A549 (cell line): ENCODE measurements around the gene IL2RA. TPM values are rescaled to one million over a fixed set of nuclear protein-coding genes. Genes with fewer than 3 reads are reported as not detected.

ENCODE experiments used
- ATAC-seq, 2 experiments: fragments of 200-7000 bp in 1 of 2; fragments of >200 bp in 1 of 2; cut with Nextera tagmentation in 1 of 2; cut with Tn5 transposase in 1 of 2; 3 replicates each; pipeline versions ENCODE4 v1.8.0 to v1.9.1; 2018 to 2020; ENCODE audit warnings: mild to moderate bottlenecking in 1 of 2, moderate library complexity in 1 of 2
- CTCF ChIA-PET: fragments of 300-600 bp; sonication (Branson Sonifier 250); formaldehyde crosslinking; extraction: SDS; loops from one replicate; lab custom pipeline; 2021; ENCODE audit warnings: antibody characterized with exemption, inconsistent platforms; lab: Yijun Ruan, JAX
- POLR2A ChIA-PET: fragments of 350-600 bp; formaldehyde crosslinking; extraction: SDS; loops from one replicate; lab custom pipeline; 2021; ENCODE audit warnings: antibody characterized with exemption, inconsistent platforms; lab: Yijun Ruan, JAX
- DNase-seq, 2 experiments: peaks; one replicate each; pipeline versions ENCODE4 v3.0.0 to v3.0.0-alpha.2; 2011 to 2016; ENCODE audit warnings: low read depth in 1 of 2, low spot score in 1 of 2
- FAIRE-seq: peaks from 2 replicates; lab custom pipeline; 2011; peaks lifted over from hg19 to GRCh38; lab: Jason Lieb, UNC
- H3K27ac ChIP-seq, 2 experiments: fragments of >200 bp; sonication (Bioruptor Twin); formaldehyde crosslinking; 3 replicates each; pipeline ENCODE4 v1.5.1; 2016 to 2017
- H3K4me1 ChIP-seq: fragments of >200 bp; sonication (Bioruptor Twin); formaldehyde crosslinking; 3 replicates; pipeline ENCODE4 v1.6.1; 2016
- H3K4me2 ChIP-seq: fragments of >200 bp; sonication (Bioruptor Twin); formaldehyde crosslinking; 3 replicates; pipeline ENCODE4 v1.6.1; 2016
- H3K4me3 ChIP-seq: fragments of >200 bp; sonication (Bioruptor Twin); formaldehyde crosslinking; 3 replicates; pipeline ENCODE4 v1.5.1; 2016
- H3K9me3 ChIP-seq: fragments of >200 bp; sonication (Bioruptor Twin); formaldehyde crosslinking; 3 replicates; pipeline ENCODE4 v1.6.1; 2016
- BHLHE40 ChIP-seq: IDR thresholded peaks from 2 replicates; pipeline ENCODE4 v1.6.1; 2012; ENCODE audit warnings: low read depth, low read length, inconsistent platforms
- CEBPB ChIP-seq, 2 experiments: fragments of >200 bp in 1 of 2; sonication (Bioruptor Twin) in 1 of 2; formaldehyde crosslinking in 1 of 2; IDR thresholded peaks; 2 replicates each; pipeline ENCODE4 v1.6.1; 2012 to 2016
- ESRRA ChIP-seq: fragments of 150-350 bp; IDR thresholded peaks from 2 replicates; pipeline ENCODE4 v1.6.1; 2014; ENCODE audit warnings: mild to moderate bottlenecking, low read length, borderline replicate concordance
- FOSL2 ChIP-seq, 2 experiments: fragments of 450-650 bp in 1 of 2; fragments of >200 bp in 1 of 2; sonication (Bioruptor Twin) in 1 of 2; formaldehyde crosslinking; IDR thresholded peaks; 2 replicates each; pipeline versions ENCODE4 v1.5.0 to v1.6.1; 2016 to 2020; ENCODE audit warnings: mild to moderate bottlenecking in 1 of 2, moderate library complexity in 1 of 2
- FOXS1 ChIP-seq: fragments of 250-450 bp; sonication (Bioruptor Pico); IDR thresholded peaks from 2 replicates; pipeline ENCODE4 v1.5.0; 2020; ENCODE audit warnings: mild to moderate bottlenecking, moderate library complexity
- HDAC2 ChIP-seq: fragments of 200-600 bp; sonication (generic); IDR thresholded peaks from 2 replicates; pipeline ENCODE4 v1.6.1; 2016
- HEYL ChIP-seq: fragments of 250-450 bp; sonication (Bioruptor Pico); IDR thresholded peaks from 2 replicates; pipeline ENCODE4 v1.8.0; 2021; ENCODE audit warnings: mild to moderate bottlenecking, moderate library complexity
- HMGXB4 ChIP-seq: fragments of 250-450 bp; sonication (Bioruptor Pico); IDR thresholded peaks from 2 replicates; pipeline ENCODE4 v1.5.0; 2021; ENCODE audit warnings: mild to moderate bottlenecking, moderate library complexity, borderline replicate concordance
- HOXB5 ChIP-seq: fragments of 250-450 bp; sonication (Bioruptor Pico); IDR thresholded peaks from 2 replicates; pipeline ENCODE4 v1.5.0; 2020; ENCODE audit warnings: mild to moderate bottlenecking, moderate library complexity
- KDM1A ChIP-seq: fragments of 200-600 bp; sonication (generic); IDR thresholded peaks from 2 replicates; pipeline ENCODE4 v1.6.1; 2016; ENCODE audit warnings: low read depth, mild to moderate bottlenecking
- MAZ ChIP-seq: fragments of 150-350 bp; IDR thresholded peaks from 2 replicates; pipeline ENCODE4 v1.6.1; 2014; ENCODE audit warnings: antibody characterized with exemption, low read depth, low read length, borderline replicate concordance
- NFE2L2 ChIP-seq: fragments of 150-350 bp; conservative IDR thresholded peaks from 2 replicates; pipeline ENCODE4 v1.6.1; 2014; ENCODE audit warnings: low read length
- NPAS2 ChIP-seq: fragments of 250-450 bp; sonication (Bioruptor Pico); IDR thresholded peaks from 2 replicates; pipeline ENCODE4 v1.8.0; 2022; ENCODE audit warnings: mild to moderate bottlenecking, moderate library complexity, borderline replicate concordance
- POLR2A ChIP-seq: IDR thresholded peaks from 2 replicates; pipeline ENCODE4 v1.6.1; 2012; ENCODE audit warnings: mild to moderate bottlenecking, low read length
- RAD21 ChIP-seq, 2 experiments: fragments of >200 bp in 1 of 2; sonication (Bioruptor Twin) in 1 of 2; formaldehyde crosslinking in 1 of 2; IDR thresholded peaks in 1 of 2; conservative IDR thresholded peaks in 1 of 2; 2 replicates in 1 of 2; 3 replicates in 1 of 2; pipeline ENCODE4 v1.6.1; 2012 to 2018; ENCODE audit warnings: inconsistent platforms in 1 of 2
- RCOR1 ChIP-seq: fragments of 150-350 bp; IDR thresholded peaks from 2 replicates; pipeline ENCODE4 v1.6.1; 2014; ENCODE audit warnings: antibody characterized with exemption, low read length, low read depth
- SREBF2 ChIP-seq: fragments of 450-650 bp; IDR thresholded peaks from 2 replicates; pipeline ENCODE4 v1.6.1; 2014; ENCODE audit warnings: mild to moderate bottlenecking, moderate library complexity
- TP53 ChIP-seq: fragments of 250-450 bp; sonication (Bioruptor Pico); IDR thresholded peaks from 2 replicates; pipeline ENCODE4 v1.5.0; 2021; ENCODE audit warnings: mild to moderate bottlenecking, moderate library complexity
- ZC3H11A ChIP-seq: fragments of 450-650 bp; IDR thresholded peaks from 2 replicates; pipeline ENCODE4 v1.6.1; 2014; ENCODE audit warnings: antibody characterized with exemption, mild to moderate bottlenecking
- ZSCAN20 ChIP-seq: fragments of 250-450 bp; sonication (Bioruptor Pico); IDR thresholded peaks from 2 replicates; pipeline ENCODE4 v1.8.0; 2022; ENCODE audit warnings: mild to moderate bottlenecking, moderate library complexity
- WGBS: methylation state at CpG from one replicate; pipeline ENCODE4 v1.1.6; 2017; ENCODE audit errors: missing lambda C conversion rate; 5-methylcytosine and 5-hydroxymethylcytosine counted together
- polyA plus RNA-seq, 4 experiments: library from polyadenylated mRNA; depleted of rRNA in 3 of 4; stranded (reverse); fragments of >200 nt; fragmentation: RNase III in 1 of 4; extraction: RNeasy Plus Mini Kit Qiagen cat#74134 plus additional on column Dnase treatment in 1 of 4; gene quantifications; 2 replicates in 3 of 4; 3 replicates in 1 of 4; pipeline ENCODE4 v1.2.3, GENCODE V29; 2011 to 2017
- TF ChIP-seq, protein P1 (sequence below): fragments of 450-650 bp; IDR thresholded peaks from 2 replicates; pipeline ENCODE4 v1.6.1; 2014; ENCODE audit warnings: antibody characterized with exemption
- TF ChIP-seq, protein P2 (sequence below): fragments of 250-450 bp; sonication (Bioruptor Pico); IDR thresholded peaks from 2 replicates; pipeline ENCODE4 v1.5.0; 2020; ENCODE audit warnings: low read depth, mild to moderate bottlenecking, moderate library complexity
- TF ChIP-seq, protein P3 (sequence below): fragments of 150-350 bp; IDR thresholded peaks from 2 replicates; pipeline ENCODE4 v1.6.1; 2014; ENCODE audit warnings: low read depth, mild to moderate bottlenecking, low read length
- TF ChIP-seq, protein P4 (sequence below): fragments of 200-600 bp; sonication (generic); IDR thresholded peaks from 2 replicates; pipeline ENCODE4 v1.6.1; 2016; ENCODE audit warnings: antibody characterized with exemption, mild to moderate bottlenecking, moderate library complexity

The IL2RA gene
- polyA plus RNA-seq, 2 of the 4 experiments (the other 2 are of a cell fraction) = not detected

GRCh38 chr10:6100370-6100769 lies 38.2 kb upstream of the IL2RA start:
- no peak for DNase-seq
- FAIRE-seq = no peak
- no peak overlapping the region for H3K27ac ChIP-seq
- ChIA-PET CTCF (interaction anchor here (0.9 to 2.1 kb wide), 3 partner anchors 13 to 306 kb away, joined by 4 to 9 read pairs (median 6); no protein-coding TSS in a partner anchor), POLR2A (no interaction called here)
- TF ChIP-seq HOXB5 (CRISPR knock-in tag) = no peak
- TF ChIP-seq, protein P1, sequence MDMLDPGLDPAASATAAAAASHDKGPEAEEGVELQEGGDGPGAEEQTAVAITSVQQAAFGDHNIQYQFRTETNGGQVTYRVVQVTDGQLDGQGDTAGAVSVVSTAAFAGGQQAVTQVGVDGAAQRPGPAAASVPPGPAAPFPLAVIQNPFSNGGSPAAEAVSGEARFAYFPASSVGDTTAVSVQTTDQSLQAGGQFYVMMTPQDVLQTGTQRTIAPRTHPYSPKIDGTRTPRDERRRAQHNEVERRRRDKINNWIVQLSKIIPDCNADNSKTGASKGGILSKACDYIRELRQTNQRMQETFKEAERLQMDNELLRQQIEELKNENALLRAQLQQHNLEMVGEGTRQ = no peak
- TF ChIP-seq BHLHE40 = no peak
- no peak for TF ChIP-seq ESRRA
- no peak for TF ChIP-seq TP53 (CRISPR knock-in tag)
- no peak for TF ChIP-seq SREBF2
- TF ChIP-seq MAZ = no peak
- TF ChIP-seq FOSL2 (IDR thresholded peaks at IDR 0.05) = no peak
- TF ChIP-seq FOSL2 (CRISPR knock-in tag; IDR thresholded peaks at IDR 0.05) = no peak
- TF ChIP-seq, protein P2, sequence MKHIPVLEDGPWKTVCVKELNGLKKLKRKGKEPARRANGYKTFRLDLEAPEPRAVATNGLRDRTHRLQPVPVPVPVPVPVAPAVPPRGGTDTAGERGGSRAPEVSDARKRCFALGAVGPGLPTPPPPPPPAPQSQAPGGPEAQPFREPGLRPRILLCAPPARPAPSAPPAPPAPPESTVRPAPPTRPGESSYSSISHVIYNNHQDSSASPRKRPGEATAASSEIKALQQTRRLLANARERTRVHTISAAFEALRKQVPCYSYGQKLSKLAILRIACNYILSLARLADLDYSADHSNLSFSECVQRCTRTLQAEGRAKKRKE = no peak
- TF ChIP-seq KDM1A = no peak
- TF ChIP-seq RAD21 (conservative IDR thresholded peaks at IDR 0.05 in 1 of 2, IDR thresholded peaks at IDR 0.05 in 1 of 2) = no peak
- no peak for TF ChIP-seq NFE2L2
- no peak for TF ChIP-seq FOXS1
- no peak for TF ChIP-seq HMGXB4 (CRISPR knock-in tag)
- TF ChIP-seq ZSCAN20 (CRISPR knock-in tag) = no peak
- no peak for TF ChIP-seq NPAS2
- no peak for ATAC-seq
- H3K4me2 ChIP-seq = no peak overlapping the region
- H3K4me1 ChIP-seq = no peaks in the 10 kb centered on the region
- WGBS = 92% methylated on average over 1 of the region's 1 CpG
- no peak overlapping the region for H3K4me3 ChIP-seq
- H3K9me3 ChIP-seq = no peaks in the 10 kb centered on the region

DNA sequence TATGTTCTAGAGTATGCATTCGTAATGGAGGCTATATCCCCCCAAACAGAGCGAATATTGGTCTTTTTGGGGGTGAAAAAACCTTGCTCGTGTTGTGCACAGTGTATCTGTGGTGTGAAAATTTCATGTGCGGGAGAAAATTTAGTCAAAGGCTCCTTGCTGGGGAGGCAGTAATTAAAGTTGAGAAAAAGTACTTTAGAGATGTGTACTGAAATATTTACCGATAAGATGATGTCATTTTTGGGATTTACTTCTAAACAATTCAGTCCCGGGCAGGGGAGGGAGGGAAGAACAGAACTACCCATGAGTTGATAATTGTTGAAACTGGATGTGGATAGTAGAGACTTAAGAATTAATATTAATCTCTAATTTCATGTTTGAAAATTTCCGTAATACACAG lies 36.0 kb upstream of the IL2RA start:
- TF ChIP-seq, protein P3, sequence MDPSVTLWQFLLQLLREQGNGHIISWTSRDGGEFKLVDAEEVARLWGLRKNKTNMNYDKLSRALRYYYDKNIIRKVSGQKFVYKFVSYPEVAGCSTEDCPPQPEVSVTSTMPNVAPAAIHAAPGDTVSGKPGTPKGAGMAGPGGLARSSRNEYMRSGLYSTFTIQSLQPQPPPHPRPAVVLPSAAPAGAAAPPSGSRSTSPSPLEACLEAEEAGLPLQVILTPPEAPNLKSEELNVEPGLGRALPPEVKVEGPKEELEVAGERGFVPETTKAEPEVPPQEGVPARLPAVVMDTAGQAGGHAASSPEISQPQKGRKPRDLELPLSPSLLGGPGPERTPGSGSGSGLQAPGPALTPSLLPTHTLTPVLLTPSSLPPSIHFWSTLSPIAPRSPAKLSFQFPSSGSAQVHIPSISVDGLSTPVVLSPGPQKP = no peak
- TF ChIP-seq CEBPB (IDR thresholded peaks at IDR 0.05) = no peak
- FAIRE-seq (no peak), ATAC-seq (no peak), DNase-seq (no peak)
- no peak overlapping the region for H3K4me3 ChIP-seq
- H3K4me1 ChIP-seq = no peaks in the 10 kb centered on the region
- ChIA-PET POLR2A (no interaction called here), CTCF (interaction anchor here (0.6 to 2.0 kb wide), 2 partner anchors 104 to 304 kb away, joined by 3 to 8 read pairs; partner anchors contain the start of gene PFKFB3)
- no peaks in the 10 kb centered on the region for H3K9me3 ChIP-seq
- H3K4me2 ChIP-seq = no peak overlapping the region
- H3K27ac ChIP-seq = no peak overlapping the region
- 95% methylated on average over 7 of the region's 7 CpGs for WGBS

DNA sequence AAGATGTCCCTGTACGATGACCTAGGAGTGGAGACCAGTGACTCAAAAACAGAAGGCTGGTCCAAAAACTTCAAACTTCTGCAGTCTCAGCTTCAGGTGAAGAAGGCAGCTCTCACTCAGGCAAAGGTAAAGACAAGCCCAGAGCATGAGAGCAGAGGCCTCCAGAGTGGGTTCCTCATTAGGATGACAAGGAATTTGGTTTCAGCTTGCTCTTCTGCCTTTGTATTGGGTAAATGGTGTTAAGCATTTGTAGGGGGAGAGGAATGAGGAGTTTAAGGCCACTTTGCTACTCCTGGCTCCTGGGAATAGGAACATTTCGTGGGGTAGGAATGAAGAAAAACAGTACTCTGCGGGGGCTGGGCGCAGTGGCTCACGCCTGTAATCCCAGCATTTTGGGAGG lies 34.9 kb upstream of the IL2RA start:
- Histone ChIP-seq H3K4me2 (no peak overlapping the region), H3K4me1 (peaks cover 5% of the 10 kb centered on the region; the same call in 2 of the 3 replicates), H3K4me3 (no peak overlapping the region), H3K27ac (no peak overlapping the region), H3K9me3 (no peaks in the 10 kb centered on the region)
- DNase-seq (no peak), ATAC-seq (no peak), FAIRE-seq (no peak)
- 89% methylated on average over 5 of the region's 5 CpGs for WGBS
- CTCF ChIA-PET = interaction anchor here (1.0 to 2.0 kb wide), 7 partner anchors 11 to 309 kb away, joined by 3 to 9 read pairs (median 6); no protein-coding TSS in a partner anchor
- POLR2A ChIA-PET = no interaction called here
- TF ChIP-seq HDAC2 (no peak), HMGXB4 (CRISPR knock-in tag) (no peak), RCOR1 (no peak), ZC3H11A (no peak), HEYL (CRISPR knock-in tag) (no peak), POLR2A (no peak)
- TF ChIP-seq, protein P4, sequence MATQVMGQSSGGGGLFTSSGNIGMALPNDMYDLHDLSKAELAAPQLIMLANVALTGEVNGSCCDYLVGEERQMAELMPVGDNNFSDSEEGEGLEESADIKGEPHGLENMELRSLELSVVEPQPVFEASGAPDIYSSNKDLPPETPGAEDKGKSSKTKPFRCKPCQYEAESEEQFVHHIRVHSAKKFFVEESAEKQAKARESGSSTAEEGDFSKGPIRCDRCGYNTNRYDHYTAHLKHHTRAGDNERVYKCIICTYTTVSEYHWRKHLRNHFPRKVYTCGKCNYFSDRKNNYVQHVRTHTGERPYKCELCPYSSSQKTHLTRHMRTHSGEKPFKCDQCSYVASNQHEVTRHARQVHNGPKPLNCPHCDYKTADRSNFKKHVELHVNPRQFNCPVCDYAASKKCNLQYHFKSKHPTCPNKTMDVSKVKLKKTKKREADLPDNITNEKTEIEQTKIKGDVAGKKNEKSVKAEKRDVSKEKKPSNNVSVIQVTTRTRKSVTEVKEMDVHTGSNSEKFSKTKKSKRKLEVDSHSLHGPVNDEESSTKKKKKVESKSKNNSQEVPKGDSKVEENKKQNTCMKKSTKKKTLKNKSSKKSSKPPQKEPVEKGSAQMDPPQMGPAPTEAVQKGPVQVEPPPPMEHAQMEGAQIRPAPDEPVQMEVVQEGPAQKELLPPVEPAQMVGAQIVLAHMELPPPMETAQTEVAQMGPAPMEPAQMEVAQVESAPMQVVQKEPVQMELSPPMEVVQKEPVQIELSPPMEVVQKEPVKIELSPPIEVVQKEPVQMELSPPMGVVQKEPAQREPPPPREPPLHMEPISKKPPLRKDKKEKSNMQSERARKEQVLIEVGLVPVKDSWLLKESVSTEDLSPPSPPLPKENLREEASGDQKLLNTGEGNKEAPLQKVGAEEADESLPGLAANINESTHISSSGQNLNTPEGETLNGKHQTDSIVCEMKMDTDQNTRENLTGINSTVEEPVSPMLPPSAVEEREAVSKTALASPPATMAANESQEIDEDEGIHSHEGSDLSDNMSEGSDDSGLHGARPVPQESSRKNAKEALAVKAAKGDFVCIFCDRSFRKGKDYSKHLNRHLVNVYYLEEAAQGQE = no peak
